HG03280 (cell line): ENCODE measurements around the gene HSPA1A.
"Not testable (repeated sequence)": the region's sequence is repeated elsewhere in the genome, so short reads cannot be mapped to it uniquely, and the experiment has no call there.

Experiments used
- ATAC-seq: cut with Tn5 transposase; IDR thresholded peaks from one replicate; pipeline ENCODE4 v1.9.1; 2021; ENCODE audit warnings: mild to moderate bottlenecking, moderate library complexity; ENCODE audit not compliant: unreplicated experiment

Gene HSPA1A

DNA sequence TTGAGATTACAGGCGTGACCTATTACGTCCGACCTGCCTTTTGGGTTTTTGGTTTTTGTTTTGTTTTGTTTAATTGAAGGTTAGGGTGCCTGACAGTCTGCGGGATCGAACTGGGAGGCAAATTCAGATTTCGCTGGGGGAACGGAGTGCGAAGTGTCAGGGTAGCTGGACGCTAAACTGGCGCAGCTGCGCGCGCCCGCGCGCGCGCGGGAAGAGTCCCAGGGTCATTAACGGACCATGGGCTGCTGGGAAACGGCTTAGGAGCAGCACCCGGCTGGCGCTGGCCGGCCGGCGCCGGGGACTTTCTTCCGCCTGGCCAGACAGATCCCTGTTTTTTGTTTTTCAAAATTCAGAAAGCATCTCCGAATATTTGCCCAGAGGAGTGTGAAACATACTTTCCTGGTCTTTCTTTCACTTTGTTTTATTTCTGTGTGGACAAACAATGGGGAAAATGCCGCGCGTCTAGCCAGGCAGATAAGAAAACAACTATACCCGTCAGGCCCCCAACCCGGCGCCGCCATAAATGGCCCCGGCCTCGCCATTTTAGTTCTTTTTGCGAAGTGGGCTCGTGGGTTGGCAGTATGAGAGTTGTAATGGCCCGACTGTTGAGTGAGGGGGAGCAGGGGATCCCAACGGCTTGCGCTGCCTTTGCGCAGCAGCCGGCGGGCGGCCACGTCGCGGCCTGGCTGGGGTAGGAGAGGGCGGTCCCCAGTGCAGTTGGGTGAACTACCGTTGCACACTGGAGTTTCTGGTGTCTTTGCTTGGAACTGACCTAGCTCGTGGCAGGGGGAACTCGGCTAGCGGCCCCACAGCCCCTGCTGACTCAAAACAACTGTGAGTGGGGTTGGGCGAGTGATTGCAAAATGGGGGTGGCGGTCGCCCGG lies 19.3 kb downstream of the HSPA1A start:
- ATAC-seq, result peak; percentile 43

DNA sequence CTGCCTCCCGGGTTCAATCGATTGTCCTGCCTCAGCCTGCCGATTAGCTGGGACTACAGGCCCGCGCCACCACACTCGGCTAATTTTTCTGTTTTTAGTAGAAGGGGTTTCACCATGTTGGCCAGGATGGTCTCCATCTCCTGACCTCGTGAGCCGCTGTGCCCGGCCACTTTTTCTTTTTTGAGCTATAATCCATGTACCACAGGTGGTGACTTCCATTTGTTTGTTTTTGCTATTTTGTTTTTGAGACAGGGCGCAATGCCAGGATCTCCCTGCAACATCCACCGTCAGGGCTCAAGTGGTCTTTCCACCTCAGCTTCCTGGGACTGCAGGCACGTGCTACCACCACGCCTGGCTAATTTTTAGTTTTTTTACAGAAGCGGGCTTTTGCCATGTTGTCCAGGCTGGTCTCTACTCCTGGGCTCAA lies 20.7 kb downstream of the HSPA1A start:
- ATAC-seq, result no peak

DNA sequence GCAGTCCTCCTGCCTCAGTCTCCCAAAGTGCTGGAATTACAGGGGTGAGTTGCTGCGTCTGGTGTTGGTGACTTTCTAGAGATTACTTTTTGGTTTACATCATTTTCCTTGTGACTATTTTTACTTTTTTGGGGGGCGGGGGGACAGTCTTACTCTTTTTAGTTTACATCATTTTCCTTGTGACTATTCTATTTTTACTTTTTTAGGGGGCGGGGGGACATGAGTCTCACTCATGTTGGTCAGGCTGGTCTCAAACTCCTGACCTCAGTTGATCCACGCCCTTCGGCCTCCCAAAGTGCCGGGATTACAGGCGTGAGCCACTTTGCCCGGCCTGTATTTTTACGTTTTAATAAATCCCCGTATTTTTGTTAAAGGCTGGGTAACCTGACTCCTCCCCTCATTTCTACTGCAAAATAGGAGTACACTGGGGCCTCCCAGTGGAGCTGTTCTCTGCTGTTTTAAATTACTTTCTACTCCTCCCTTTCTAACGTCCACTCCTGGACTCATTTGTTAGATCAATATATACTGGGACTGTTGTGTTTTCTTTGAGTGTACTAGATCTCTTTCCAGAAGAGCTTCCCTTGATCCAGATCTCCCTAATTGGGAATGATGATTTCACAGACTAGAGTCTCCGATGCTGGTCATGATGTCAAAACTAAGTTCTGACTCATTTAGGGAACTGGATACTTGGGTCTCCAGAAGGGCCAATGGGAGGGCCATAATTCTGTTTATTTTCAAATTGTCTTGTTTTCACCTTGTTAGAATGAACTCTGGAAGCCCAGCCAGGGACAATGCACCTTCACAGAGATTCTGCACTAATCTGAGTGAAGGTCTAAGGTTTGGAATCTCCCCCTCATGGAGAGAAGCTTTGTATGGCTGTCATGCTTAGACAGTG lies 21.4 kb downstream of the HSPA1A start:
- no peak for ATAC-seq

DNA sequence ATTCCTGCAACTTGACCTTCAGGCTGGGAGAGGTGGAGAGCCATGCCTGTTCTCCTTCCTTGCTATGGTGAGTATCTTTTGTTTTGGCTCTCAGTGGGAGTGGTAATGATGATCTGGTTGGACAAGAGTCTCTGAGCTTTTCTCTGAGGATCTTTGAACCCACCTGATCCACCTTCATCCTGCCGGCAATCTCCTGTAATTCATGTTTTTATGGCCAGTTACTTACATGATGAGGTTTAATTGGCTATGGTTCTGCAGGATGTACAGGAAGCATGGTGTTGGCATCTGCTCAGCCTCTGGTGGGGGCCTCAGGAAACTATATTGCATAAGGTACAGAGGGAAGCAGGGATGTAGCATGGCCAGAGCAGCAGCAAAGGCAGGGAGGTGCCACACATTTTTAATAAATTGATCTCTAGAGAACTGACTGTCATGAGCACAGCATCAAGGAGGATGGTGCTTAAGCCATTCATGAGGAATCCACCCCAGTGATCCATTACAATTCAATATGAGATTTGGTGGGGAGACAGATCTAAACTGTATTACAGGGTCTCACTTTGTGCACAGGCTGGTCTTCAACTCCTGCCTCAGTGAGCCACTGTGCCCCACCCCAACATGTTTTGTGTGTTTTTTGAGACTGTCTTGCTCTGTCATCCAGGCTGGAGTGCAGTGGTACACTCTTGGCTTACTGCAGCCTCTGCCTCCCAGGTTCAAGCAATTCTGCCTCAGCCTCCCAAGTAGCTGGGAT lies 22.2 kb downstream of the HSPA1A start:
- ATAC-seq, result no peak

DNA sequence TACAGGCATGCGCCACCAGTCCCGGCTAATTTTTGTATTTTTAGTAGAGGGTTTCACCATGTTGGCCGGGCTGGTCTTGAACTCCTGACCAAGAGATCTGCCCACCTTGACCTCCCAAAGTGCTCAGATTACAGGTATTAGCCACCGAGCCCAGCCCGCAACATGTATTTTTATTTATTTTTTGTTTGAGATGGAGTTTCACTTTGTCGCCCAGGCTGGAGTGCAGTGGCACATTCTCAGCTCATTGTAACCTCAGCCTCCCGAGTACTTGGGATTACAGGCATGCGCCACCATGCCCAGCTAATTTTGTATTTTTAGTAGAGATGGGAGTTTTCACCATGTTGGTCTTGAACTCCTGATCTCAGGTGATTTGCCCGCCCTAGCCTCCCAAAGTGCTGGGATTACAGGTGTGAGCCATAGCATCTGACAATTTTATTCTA lies 22.8 kb downstream of the HSPA1A start:
- not testable (repeated sequence) for ATAC-seq

- no peak for ATAC-seq
Observed at GRCh38 chr6:31838968-31839367, 23.6 kb downstream of the HSPA1A start.

GRCh38 chr6:31839779-31840126 lies 24.4 kb downstream of the HSPA1A start:
- ATAC-seq, result not testable (repeated sequence)

- no peak for ATAC-seq
Observed at GRCh38 chr6:31842053-31842452, 26.7 kb downstream of the HSPA1A start.

DNA sequence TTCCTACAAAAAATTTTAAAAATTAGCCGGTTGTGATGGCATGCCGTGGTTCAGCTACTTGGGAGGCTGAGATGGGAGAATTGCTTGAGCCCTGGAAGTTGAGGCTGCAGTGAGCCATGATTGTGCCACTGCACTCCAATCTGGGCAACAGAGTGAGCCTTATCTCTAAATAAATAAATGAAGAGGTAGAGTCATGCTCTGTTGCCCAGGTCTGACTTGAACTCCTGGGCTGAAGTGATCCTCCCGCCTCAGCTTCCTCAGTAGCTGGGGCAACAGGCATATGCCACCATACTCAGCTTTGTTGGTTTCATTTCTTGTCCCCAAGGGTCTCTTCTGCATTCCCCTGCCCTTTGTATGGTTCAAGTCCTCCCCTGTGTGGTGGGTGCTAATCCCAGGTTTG lies 29.2 kb downstream of the HSPA1A start:
- no peak for ATAC-seq

DNA sequence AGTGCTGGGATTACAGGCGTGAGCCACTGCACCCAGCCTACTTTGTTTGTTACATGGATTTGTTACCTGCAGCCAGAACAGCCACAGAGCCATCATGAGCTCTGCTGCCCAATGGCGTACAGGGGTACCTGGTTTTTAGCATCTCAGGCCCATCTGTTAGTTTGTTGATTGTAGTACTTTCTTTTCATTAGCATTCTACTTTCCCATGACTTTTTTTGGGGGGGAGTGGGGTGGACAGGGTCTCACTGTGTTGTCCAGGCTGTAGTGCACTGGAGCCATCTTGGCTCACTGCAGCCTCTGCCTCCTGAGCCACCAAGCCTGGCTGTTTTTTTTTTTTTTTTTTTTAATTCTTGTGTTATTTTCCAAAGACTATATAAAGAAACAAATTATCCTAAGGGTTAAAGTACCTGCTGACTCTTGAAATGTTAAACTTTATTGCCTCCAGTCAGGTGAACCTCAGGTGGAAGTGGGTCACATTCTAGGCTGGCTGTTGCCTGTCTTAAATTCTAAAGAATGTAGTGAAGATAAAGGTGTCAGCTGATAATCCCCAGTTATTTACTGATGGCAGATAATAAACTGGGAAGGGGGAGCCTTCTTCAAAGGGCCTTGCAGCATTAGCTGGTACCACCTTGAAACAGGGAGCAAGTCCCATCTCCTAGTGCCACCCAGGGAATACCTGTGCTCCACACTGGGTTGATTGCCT lies 32.1 kb downstream of the HSPA1A start:
- ATAC-seq, result no peak

GRCh38 chr6:31850765-31851484 lies 35.6 kb downstream of the HSPA1A start:
- ATAC-seq, result no peak

- no peak for ATAC-seq
Observed at GRCh38 chr6:31851485-31851832, 36.1 kb downstream of the HSPA1A start.

DNA sequence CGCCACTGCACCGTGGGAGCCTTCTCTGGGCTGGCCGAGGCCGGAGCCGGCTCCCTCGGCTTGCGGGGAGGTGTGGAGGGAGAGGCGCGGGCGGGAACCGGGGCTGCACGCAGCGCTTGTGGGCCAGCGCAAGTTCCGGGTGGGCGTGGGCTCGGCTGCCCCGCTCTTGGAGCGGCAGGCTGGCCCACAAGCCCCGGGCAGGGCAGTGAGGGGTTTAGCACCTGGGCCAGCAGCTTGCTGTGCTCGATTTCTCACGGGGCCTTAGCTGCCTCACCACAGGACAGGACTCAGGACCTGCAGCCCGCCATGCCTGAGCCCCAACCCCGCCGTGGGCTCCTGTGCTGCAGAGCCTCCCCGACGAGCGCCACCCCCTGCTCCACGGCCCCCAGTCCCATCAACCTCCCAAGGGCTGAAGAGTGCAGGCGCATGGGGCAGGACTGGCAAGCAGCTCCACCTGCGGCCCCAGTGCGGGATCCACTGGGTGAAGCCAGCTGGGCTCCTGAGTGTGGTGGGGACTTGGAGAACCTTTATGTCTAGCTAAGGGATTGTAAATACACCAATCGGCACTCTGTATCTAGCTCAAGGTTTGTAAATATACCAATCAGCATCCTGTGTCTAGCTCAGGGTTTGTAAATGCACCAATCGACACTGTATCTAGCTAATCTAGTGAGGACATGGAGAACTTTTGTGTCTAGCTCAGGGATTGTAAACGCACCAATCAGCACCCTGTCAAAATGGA lies 36.8 kb downstream of the HSPA1A start:
- not testable (repeated sequence) for ATAC-seq

DNA sequence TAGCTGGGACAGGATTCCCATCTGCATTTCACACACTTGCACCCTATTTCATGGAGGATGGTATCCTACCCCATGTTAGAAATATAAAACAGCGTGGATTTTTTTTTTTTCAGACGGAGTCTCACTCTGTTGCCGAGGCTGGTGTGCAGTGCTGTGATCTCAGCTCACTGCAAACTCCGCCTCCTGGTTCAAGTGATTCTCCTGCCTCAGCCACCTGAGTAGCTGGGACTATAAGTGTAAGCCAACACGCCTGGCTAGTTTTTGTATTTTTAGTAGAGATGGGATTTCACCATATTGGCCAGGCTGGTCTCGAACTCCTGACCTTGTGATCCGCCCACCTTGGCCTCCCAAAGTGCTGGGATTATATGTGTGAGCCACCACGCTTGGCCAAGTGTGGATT lies 42.4 kb downstream of the HSPA1A start:
- ATAC-seq, result not testable (repeated sequence)

DNA sequence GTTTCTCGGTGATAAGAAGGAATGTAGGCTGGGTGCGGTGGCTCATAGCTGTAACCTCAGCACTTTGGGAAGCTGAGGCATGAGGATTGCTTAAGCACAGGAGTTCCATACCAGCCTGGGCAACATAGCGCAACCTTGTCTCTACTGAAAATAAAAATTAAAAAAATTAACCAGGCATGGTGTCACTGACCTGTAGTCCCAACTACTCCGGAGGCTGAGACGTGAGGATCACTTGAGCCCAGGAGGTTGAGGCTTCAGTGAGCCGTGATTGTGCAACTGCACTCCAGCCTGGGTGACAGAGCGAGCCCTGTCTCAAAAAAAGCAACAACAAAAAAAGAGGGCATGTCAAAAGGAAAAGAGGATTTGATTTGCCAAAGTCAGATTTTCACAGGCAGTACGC lies 43.4 kb downstream of the HSPA1A start:
- no peak for ATAC-seq

GRCh38 chr6:31859923-31860322 lies 44.6 kb downstream of the HSPA1A start:
- no peak for ATAC-seq

DNA sequence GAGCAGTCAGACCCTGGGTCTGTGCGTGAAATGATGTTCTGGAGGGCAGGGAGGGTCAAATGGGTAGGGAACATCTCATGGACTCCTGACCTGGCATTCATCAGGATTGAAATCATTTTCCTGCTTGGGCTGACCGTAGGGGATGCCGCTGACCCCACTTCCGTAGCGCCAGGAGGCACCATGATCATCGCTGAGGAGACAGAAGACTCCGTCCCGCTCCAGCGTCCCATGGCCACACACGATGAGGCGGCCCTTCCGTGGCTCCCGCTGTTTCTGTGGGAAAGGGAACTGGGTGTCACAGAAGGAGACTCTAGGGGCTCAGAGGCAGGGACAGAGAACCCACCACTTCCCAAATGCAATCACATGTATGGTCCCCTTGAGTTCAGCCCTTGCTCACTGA lies 45.0 kb downstream of the HSPA1A start:
- ATAC-seq, result no peak

DNA sequence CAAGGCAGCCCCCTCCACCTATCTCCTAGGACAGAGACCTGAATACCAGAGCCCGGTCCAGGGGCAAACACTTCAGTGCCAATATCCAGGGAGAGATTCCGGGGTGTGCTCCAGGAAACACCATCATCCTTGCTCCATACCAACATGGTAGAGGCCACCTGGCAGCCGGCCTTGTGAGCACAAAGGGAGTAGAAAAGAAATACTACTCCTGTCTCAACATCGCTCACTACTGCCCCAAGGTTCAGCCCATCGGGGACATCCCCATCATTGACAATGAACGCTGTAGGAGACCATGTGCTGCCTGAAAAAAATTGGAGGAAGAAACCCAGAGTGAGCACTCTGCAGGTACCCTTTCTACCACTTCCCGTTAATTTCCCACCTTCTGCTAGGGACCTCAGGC lies 45.8 kb downstream of the HSPA1A start:
- no peak for ATAC-seq

DNA sequence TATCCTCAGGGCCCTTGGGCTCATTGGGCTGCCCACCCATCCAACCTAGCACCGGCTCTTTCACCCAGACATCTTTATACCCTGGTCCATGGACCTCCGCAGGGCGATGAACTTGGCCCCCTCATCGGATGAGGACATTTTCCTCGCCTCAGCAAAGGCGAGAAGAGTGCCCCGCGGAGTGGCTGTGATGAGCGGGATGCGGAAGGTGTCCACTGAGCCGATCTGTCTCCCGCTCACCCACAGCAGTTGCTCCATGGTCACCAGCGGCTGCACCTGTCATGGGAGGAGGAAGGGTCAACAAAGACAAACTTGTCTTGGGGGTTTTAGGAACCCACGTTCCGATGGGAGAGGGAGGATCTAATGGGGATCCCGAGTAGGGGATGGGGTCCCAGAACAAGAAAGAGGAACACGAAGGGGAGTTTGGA lies 46.6 kb downstream of the HSPA1A start:
- no peak for ATAC-seq
